SW480 (cell line): ENCODE results near the gene MPZ.
"Not testable (repeated sequence)": the region's sequence is repeated elsewhere in the genome, so short reads cannot be mapped to it uniquely, and the experiment has no call there.

ENCODE experiments used
- DNase-seq: peaks from one replicate; pipeline ENCODE4 v3.0.0-alpha.2; 2016; ENCODE audit warnings: low spot score

MPZ gene

GRCh38 chr1:161300478-161300877, 9.3 kb downstream of the MPZ start:
- no peak for DNase-seq

- no peak for DNase-seq
These were observed 10.4 kb downstream of the MPZ start for GRCh38 chr1:161299347-161299746.

GRCh38 chr1:161298116-161298515, 11.7 kb downstream of the MPZ start:
- DNase-seq = no peak

- no peak for DNase-seq
These were observed 12.4 kb downstream of the MPZ start for GRCh38 chr1:161297415-161297814.

- DNase-seq = no peak
These were observed 19.0 kb downstream of the MPZ start for GRCh38 chr1:161290779-161291178.

GRCh38 chr1:161287482-161288054, 22.2 kb downstream of the MPZ start:
- DNase-seq = no peak

- no peak for DNase-seq
These were observed 24.2 kb downstream of the MPZ start for GRCh38 chr1:161285521-161285920.

- DNase-seq = no peak
These were observed 24.7 kb downstream of the MPZ start for GRCh38 chr1:161285113-161285512.

GRCh38 chr1:161282991-161283390, 26.8 kb downstream of the MPZ start:
- no peak for DNase-seq

- DNase-seq = no peak
These were observed 34.9 kb downstream of the MPZ start for GRCh38 chr1:161274874-161275273.

- no peak for DNase-seq
These were observed 36.4 kb downstream of the MPZ start for GRCh38 chr1:161273402-161273801.

GRCh38 chr1:161267321-161267720, 42.4 kb downstream of the MPZ start:
- no peak for DNase-seq

- DNase-seq = no peak
These were observed 42.9 kb downstream of the MPZ start for GRCh38 chr1:161266836-161267235.

- no peak for DNase-seq
These were observed 43.6 kb downstream of the MPZ start for GRCh38 chr1:161266202-161266601.

GRCh38 chr1:161265305-161265704, 44.5 kb downstream of the MPZ start:
- DNase-seq = no peak

GRCh38 chr1:161261261-161262235, 48.2 kb downstream of the MPZ start:
- DNase-seq = no peak

- no peak for DNase-seq
These were observed 49.1 kb downstream of the MPZ start for GRCh38 chr1:161260376-161261260.

GRCh38 chr1:161259765-161260164, 50.0 kb downstream of the MPZ start:
- no peak for DNase-seq

- no peak for DNase-seq
These were observed 50.4 kb downstream of the MPZ start for GRCh38 chr1:161259345-161259702.

- DNase-seq = no peak
These were observed 51.1 kb downstream of the MPZ start, which contains the start of gene PCP4L1 for GRCh38 chr1:161258439-161259344. TSS of gene PCP4L1 (plus strand) at chr1:161258745. CDS start at chr1:161258975, 230 bp downstream.

- not testable (repeated sequence) for DNase-seq
These were observed 52.7 kb downstream of the MPZ start for GRCh38 chr1:161257109-161257508.
